DOHH2 (cell line): ENCODE measurements around the gene SMOC2.

ENCODE experiments used
- EZH2phosphoT487 ChIP-seq: fragments of 200-600 bp; sonication (generic); IDR thresholded peaks from 2 replicates; pipeline ENCODE4 v1.6.1; 2017; ENCODE audit warnings: borderline replicate concordance, mild to moderate bottlenecking, antibody characterized with exemption, low read length, moderate library complexity, mixed read lengths
- TF ChIP-seq, protein P1 (sequence below): fragments of 200-600 bp; sonication (generic); IDR thresholded peaks from one replicate; pipeline ENCODE4 v1.5.1; 2014; ENCODE audit warnings: antibody characterized with exemption, mild to moderate bottlenecking, low read depth, low read length; ENCODE audit not compliant: poor library complexity, severe bottlenecking

DNA sequence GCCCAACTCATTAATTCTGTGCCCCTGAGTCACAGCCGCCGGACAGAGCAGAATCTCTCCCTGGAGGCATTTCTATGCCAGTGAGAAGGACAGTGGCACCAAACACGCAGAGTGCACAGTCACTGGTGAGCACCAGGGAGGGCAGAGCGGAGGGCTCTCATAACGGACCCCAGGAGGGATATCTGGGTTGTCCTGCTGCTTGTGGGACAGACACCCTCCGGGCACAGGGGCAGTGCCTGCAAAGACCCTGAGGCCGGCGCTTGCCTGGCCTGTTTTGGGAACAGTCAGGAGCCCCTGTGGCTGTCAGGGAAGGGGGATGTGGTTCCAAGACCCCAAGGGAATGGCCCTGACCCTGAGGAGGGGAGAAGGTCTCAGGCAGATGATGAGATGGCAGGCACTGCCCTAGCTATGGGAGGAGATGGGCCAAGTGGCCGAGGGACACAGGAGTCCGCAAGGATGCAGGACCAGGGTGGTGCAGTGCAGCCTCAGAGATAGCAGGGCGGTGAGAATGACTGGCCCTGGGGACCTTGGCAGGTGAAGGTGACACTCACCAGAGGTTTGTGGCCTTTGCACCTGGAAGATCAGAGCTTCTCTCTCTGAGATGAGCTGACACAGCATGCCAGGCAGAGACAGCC lies 270.8 kb downstream of the SMOC2 start:
- TF ChIP-seq, protein P1, sequence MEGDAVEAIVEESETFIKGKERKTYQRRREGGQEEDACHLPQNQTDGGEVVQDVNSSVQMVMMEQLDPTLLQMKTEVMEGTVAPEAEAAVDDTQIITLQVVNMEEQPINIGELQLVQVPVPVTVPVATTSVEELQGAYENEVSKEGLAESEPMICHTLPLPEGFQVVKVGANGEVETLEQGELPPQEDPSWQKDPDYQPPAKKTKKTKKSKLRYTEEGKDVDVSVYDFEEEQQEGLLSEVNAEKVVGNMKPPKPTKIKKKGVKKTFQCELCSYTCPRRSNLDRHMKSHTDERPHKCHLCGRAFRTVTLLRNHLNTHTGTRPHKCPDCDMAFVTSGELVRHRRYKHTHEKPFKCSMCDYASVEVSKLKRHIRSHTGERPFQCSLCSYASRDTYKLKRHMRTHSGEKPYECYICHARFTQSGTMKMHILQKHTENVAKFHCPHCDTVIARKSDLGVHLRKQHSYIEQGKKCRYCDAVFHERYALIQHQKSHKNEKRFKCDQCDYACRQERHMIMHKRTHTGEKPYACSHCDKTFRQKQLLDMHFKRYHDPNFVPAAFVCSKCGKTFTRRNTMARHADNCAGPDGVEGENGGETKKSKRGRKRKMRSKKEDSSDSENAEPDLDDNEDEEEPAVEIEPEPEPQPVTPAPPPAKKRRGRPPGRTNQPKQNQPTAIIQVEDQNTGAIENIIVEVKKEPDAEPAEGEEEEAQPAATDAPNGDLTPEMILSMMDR: no peak
- TF ChIP-seq EZH2phosphoT487: no peak
